Motor neuron (in vitro differentiated cells): ENCODE results near the gene ANGPTL1. TPM values are rescaled to one million over a fixed set of nuclear protein-coding genes. Genes with fewer than 3 reads are reported as not detected.

ENCODE experiments used
- ATAC-seq, 8 experiments: fragments of 200-7000 bp; cut with Tn5 transposase; replicated peaks in 6 of 8; 2 replicates each; pipeline ENCODE4 v1.8.0; 2021; ENCODE audit warnings: mild to moderate bottlenecking in 8 of 8, moderate library complexity in 8 of 8
- H3K27ac ChIP-seq, 2 donors: fragments of 250-450 bp; sonication (Bioruptor Pico); 2 replicates each; pipeline ENCODE4 v1.9.0; 2021; ENCODE audit warnings: antibody characterized with exemption in 2 of 2, mild to moderate bottlenecking in 2 of 2, moderate library complexity in 1 of 2
- H3K4me1 ChIP-seq, 2 donors: fragments of 250-450 bp; sonication (Bioruptor Pico); replicated peaks in 1 of 2; 2 replicates each; pipeline ENCODE4 v1.6.1; 2021; ENCODE audit warnings: antibody characterized with exemption in 2 of 2, mild to moderate bottlenecking in 2 of 2, moderate library complexity in 1 of 2
- H3K4me3 ChIP-seq, 5 donors: fragments of 250-450 bp; sonication (Bioruptor Pico); 2 replicates each; pipeline ENCODE4 v1.9.0; 2021; ENCODE audit warnings: antibody characterized with exemption in 5 of 5, mild to moderate bottlenecking in 5 of 5, moderate library complexity in 4 of 5
- WGBS, 10 experiments: fragments of 450-650 bp; shearing (Covaris generic); methylation state at CpG; one replicate each; pipeline ENCODE4 v1.0.0; 2022; 5-methylcytosine and 5-hydroxymethylcytosine counted together
- in situ Hi-C, 9 experiments: fragments of 400-800 bp; cut with MboI; loops; one replicate each; pipeline ENCODE4 v1.15.0; 2021; ENCODE audit warnings: low sequenced_read_pairs in 9 of 9, low pct_unique_long_range_greater_than_20kb in 2 of 9; ENCODE audit not compliant: unreplicated experiment in 9 of 9
- total RNA-seq, 8 experiments: library from RNA; unstranded; fragments of 300-600 nt; gene quantifications; 2 replicates each; pipeline versions ENCODE4 v1.2.3 to v1.2.4, GENCODE V29; 2022

Gene ANGPTL1
- total RNA-seq, 8 experiments from 2014 or later: 0.25 to 11.9 (median 1.3) TPM

- peak in 1 of 8 experiments; percentile 50 for ATAC-seq
- H3K27ac ChIP-seq: no peak overlapping the region
- in situ Hi-C loops: no loop called here
- WGBS, 10 experiments: 30 to 97% (median 91%) methylated on average over 3 to 4 of the region's 4 CpGs; no CpG with 5 or more reads in 2 of the 10 experiments
- no peaks in the 10 kb centered on the region for H3K4me1 ChIP-seq
- H3K4me3 ChIP-seq: no peak overlapping the region
These were observed 15.0 kb upstream of the ANGPTL1 start for GRCh38 chr1:178885869-178886268.

- H3K27ac ChIP-seq: no peak overlapping the region
- ATAC-seq: no peak
- no peak overlapping the region for H3K4me3 ChIP-seq
- 55 to 100% (median 97%) methylated on average over 2 to 3 of the region's 3 CpGs; no CpG with 5 or more reads in 1 of the 10 experiments for WGBS, 10 experiments
- H3K4me1 ChIP-seq: no peaks in the 10 kb centered on the region
- in situ Hi-C loops: no loop called here
These were observed 11.1 kb upstream of the ANGPTL1 start for GRCh38 chr1:178881950-178882349.

GRCh38 chr1:178877896-178878295 lies 7.0 kb upstream of the ANGPTL1 start:
- WGBS, 10 experiments: 46 to 100% (median 87%) methylated on average over 1 to 3 of the region's 3 CpGs; no CpG with 5 or more reads in 1 of the 10 experiments

DNA sequence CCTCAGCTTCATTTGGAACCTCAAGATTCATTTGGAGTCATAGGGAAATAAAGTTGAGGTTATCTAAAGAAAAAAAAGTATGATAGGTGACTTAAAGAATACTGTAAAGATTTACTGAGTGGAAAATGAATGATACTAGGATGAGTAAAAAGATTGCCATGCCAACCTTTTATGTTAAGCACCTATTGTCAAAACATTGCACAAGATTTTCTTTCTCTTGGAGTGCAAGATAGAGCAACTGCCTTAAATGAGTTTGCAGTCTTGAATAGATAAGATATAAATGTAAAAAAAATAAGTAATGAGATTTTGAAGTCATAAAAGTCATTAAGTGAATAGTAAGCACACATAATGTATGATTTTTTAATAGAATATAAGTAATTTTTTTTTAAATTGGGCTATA lies 5.1 kb upstream of the ANGPTL1 start:
- no peak for ATAC-seq
- in situ Hi-C loops: no loop called here
- Histone ChIP-seq H3K27ac (no peak overlapping the region), H3K4me1 (no peaks in the 10 kb centered on the region), H3K4me3 (no peak overlapping the region)

More at GRCh38 chr1:178877896-178878295, 7.0 kb upstream of the ANGPTL1 start:
- ATAC-seq: no peak
- H3K27ac ChIP-seq: no peak overlapping the region
- in situ Hi-C loops: no loop called here
- no peaks in the 10 kb centered on the region for H3K4me1 ChIP-seq
- no peak overlapping the region for H3K4me3 ChIP-seq

- WGBS, 10 experiments: 71 to 100% (median 91%) methylated on average over 1 to 2 of the region's 2 CpGs; no CpG with 5 or more reads in 2 of the 10 experiments
- ATAC-seq: no peak
- H3K4me1 ChIP-seq: peaks cover 3 to 6% of the 10 kb centered on the region in 2 donors
- in situ Hi-C loops: no loop called here
- no peak overlapping the region for H3K4me3 ChIP-seq
- H3K27ac ChIP-seq: no peak overlapping the region
These were observed 4.1 kb upstream of the ANGPTL1 start for GRCh38 chr1:178874966-178875365.

GRCh38 chr1:178871551-178872320 lies 859 bp upstream of the ANGPTL1 start:
- in situ Hi-C loops: no loop called here
- ATAC-seq: no peak
- H3K27ac ChIP-seq: no peak overlapping the region
- no peak overlapping the region for H3K4me3 ChIP-seq
- H3K4me1 ChIP-seq: peaks cover 3 to 13% of the 10 kb centered on the region in 2 donors

DNA sequence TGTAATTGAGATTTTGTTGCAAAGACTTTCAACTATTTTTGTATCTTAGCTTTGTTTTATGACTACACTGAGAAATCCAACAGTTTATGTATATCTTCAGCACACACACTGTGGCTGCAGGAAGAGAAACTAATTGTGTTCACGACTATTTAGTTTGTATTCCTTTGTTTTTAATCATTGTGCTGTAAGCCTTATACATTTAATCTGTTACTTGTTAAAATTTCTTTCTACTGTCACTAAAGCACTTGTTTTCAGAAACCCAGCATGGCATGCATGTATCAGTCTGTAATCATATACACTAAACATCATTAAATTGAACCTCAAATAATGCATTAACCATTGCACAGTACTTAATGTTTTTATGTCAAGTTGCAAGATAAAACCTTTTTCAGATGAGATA lies 656 bp downstream of the ANGPTL1 start:
- Histone ChIP-seq H3K4me1 (peaks cover 3 to 13% of the 10 kb centered on the region in 2 donors), H3K4me3 (no peak overlapping the region), H3K27ac (no peak overlapping the region)
- WGBS, 10 experiments: 0 to 83% (median 33%) methylated on average over 1 of the region's 1 CpG; no CpG with 5 or more reads in 1 of the 10 experiments
- ATAC-seq: no peak
- in situ Hi-C loops: no loop called here

GRCh38 chr1:178869119-178869697 lies 1.7 kb downstream of the ANGPTL1 start:
- H3K4me3 ChIP-seq: no peak overlapping the region
- H3K27ac ChIP-seq: no peak overlapping the region
- H3K4me1 ChIP-seq: peaks cover 3 to 13% of the 10 kb centered on the region in 2 donors
- WGBS, 10 experiments: 10 to 65% (median 31%) methylated on average over 2 to 3 of the region's 3 CpGs
- in situ Hi-C loops: no loop called here
- ATAC-seq: peak in 3 of 8 experiments; percentile 26 to 48 (median 47)

- Histone ChIP-seq H3K4me3 (no peak overlapping the region), H3K4me1 (peaks cover 3 to 13% of the 10 kb centered on the region in 2 donors), H3K27ac (no peak overlapping the region)
- no peak for ATAC-seq
- in situ Hi-C loops: no loop called here
- WGBS, 10 experiments: 40 to 100% (median 90%) methylated on average over 1 of the region's 1 CpG; no CpG with 5 or more reads in 1 of the 10 experiments
These were observed 2.2 kb downstream of the ANGPTL1 start for GRCh38 chr1:178868706-178869105.

- peaks cover 3 to 13% of the 10 kb centered on the region in 2 donors for H3K4me1 ChIP-seq
- 2 to 95% (median 84%) methylated on average over 2 to 5 of the region's 5 CpGs for WGBS, 10 experiments
- in situ Hi-C loops: no loop called here
- no peak overlapping the region for H3K4me3 ChIP-seq
- ATAC-seq: peak in 2 of 8 experiments; percentile 68
- H3K27ac ChIP-seq: no peak overlapping the region
These were observed 3.2 kb downstream of the ANGPTL1 start for GRCh38 chr1:178867670-178868069.

DNA sequence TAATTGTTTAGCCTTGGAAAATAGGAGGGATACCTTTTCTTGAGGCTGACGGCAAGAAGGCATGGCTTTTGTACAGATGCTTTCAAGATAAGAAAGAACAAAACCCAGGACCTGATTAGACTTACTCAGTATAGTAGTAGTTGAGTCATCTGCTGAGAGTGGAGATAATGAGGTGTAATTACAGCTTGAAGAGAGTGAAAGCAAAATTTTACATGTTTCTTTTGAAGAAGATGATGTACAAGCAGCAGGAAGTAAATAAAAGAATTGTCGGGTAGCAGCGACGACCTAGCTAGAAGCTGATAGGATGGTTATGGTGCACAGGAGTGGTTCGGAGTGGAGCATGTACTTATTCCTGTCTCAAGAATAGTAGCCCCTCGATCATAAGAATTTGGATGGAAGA lies 6.6 kb downstream of the ANGPTL1 start:
- ATAC-seq: peak in 1 of 8 experiments; percentile 28
- in situ Hi-C loops: no loop called here

DNA sequence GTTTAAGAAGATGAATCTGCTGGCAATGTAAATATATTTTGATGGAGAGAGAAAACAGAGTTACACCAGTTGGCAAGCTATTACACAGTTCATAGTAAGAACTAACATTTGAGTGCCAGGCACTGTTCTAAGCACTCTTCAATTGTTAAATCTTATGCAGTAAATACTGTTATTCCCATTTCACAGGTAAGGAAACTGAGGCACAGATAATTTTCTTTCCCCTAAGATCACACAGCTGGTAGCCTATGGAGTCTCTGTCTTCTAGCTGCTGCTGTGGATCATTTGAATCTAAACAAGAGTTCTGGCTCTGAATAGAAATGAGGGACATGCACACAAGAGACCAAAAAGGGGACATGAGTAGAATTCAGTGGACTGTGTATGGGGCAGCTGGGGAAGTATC lies 8.0 kb downstream of the ANGPTL1 start:
- no peak overlapping the region for H3K4me3 ChIP-seq
- no peak overlapping the region for H3K27ac ChIP-seq
- no peak for ATAC-seq
- in situ Hi-C loops: no loop called here
- H3K4me1 ChIP-seq: no peaks in the 10 kb centered on the region

More for the DNA sequence above, 6.6 kb downstream of the ANGPTL1 start:
- H3K27ac ChIP-seq: no peak overlapping the region
- H3K4me3 ChIP-seq: no peak overlapping the region
- H3K4me1 ChIP-seq: peaks cover 0 to 4% of the 10 kb centered on the region in 2 donors
- 0 to 100% (median 77%) methylated on average over 3 to 6 of the region's 6 CpGs for WGBS, 10 experiments

GRCh38 chr1:178862416-178862815 lies 8.5 kb downstream of the ANGPTL1 start:
- in situ Hi-C loops: no loop called here
- Histone ChIP-seq H3K4me3 (no peak overlapping the region), H3K27ac (no peak overlapping the region), H3K4me1 (no peaks in the 10 kb centered on the region)
- ATAC-seq: no peak
- WGBS, 10 experiments: 80 to 100% (median 94%) methylated on average over 1 to 3 of the region's 3 CpGs; no CpG with 5 or more reads in 1 of the 10 experiments

GRCh38 chr1:178857126-178857525 lies 13.8 kb downstream of the ANGPTL1 start:
- no peaks in the 10 kb centered on the region for H3K4me1 ChIP-seq
- no peak overlapping the region for H3K4me3 ChIP-seq
- H3K27ac ChIP-seq: no peak overlapping the region
- peak in 1 of 8 experiments; percentile 62 for ATAC-seq
- WGBS, 10 experiments: 67 to 100% (median 93%) methylated on average over 1 to 2 of the region's 2 CpGs
- in situ Hi-C loops: no loop called here
